Activated CD8-positive, alpha-beta memory T cell treated with anti-CD3 and anti-CD28 coated beads for 36 hours (primary cell): ENCODE data around the gene ADAT1. TPM values are rescaled to one million over a fixed set of nuclear protein-coding genes. Genes with fewer than 3 reads are reported as not detected.

Experiments
- CTCF ChIA-PET: fragments of 350-600 bp; sonication (Branson Sonifier 250); formaldehyde crosslinking; loops from one replicate; lab custom pipeline; 2021; ENCODE audit warnings: antibody characterized with exemption; lab: Charles Lee
- POLR2A ChIA-PET: fragments of 350-600 bp; sonication (Branson Sonifier 250); formaldehyde crosslinking; loops from one replicate; lab custom pipeline; 2021; ENCODE audit warnings: antibody characterized with exemption; lab: Charles Lee
- total RNA-seq, 2 experiments: library from RNA; stranded (reverse); gene quantifications; one replicate each; pipeline ENCODE4 v1.2.3, GENCODE V29; 2021

The ADAT1 gene, protein sequence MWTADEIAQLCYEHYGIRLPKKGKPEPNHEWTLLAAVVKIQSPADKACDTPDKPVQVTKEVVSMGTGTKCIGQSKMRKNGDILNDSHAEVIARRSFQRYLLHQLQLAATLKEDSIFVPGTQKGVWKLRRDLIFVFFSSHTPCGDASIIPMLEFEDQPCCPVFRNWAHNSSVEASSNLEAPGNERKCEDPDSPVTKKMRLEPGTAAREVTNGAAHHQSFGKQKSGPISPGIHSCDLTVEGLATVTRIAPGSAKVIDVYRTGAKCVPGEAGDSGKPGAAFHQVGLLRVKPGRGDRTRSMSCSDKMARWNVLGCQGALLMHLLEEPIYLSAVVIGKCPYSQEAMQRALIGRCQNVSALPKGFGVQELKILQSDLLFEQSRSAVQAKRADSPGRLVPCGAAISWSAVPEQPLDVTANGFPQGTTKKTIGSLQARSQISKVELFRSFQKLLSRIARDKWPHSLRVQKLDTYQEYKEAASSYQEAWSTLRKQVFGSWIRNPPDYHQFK
- 10 to 100 TPM; 53.5 to 57.2 TPM for total RNA-seq

GRCh38 chr16:75622761-75623605, at the start of gene ADAT1:
Gene ADAT1, minus strand, starts transcription at chr16:75623281. Its CDS starts 2,482 bp downstream, at chr16:75620799.
- ChIA-PET CTCF (interaction anchor here (0.8 to 2.6 kb wide), 7 partner anchors 16 to 151 kb away, joined by 3 to 20 read pairs (median 4); partner anchors contain the start of genes KARS1 and TERF2IP), POLR2A (interaction anchor here (0.6 to 4.6 kb wide), 11 partner anchors 22 to 190 kb away, joined by 3 to 80 read pairs (median 5); partner anchors contain the start of genes GABARAPL2, KARS1, TERF2IP and TMEM231)

DNA sequence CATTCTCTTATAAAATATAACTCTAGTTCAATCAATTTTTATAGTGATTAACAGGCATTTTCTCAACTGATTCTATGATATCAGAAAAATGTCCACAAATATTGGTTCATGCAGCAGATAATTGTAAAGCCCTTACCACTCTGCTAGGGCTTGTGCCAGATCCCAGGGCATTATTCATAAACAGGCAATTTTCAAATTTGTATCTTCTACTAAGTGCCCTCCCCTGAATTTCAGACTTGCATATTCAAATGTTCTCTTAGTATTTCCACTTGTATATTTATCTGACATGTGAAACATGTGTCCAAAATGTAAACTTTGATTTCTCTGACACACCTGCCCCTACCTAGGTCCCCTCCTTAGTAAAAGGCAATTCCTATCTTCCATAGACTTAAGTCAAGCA, 44.4 kb upstream of the ADAT1 start:
- POLR2A ChIA-PET, result no interaction called here
- CTCF ChIA-PET, result no interaction called here

- CTCF ChIA-PET, result no interaction called here
- POLR2A ChIA-PET, result no interaction called here
Observed at GRCh38 chr16:75660726-75661302, 37.7 kb upstream of the ADAT1 start.

- CTCF ChIA-PET, result interaction anchor here (1.2 kb wide), 1 partner anchor 195 kb away, joined by 4 read pairs; the partner anchor contains the start of gene TMEM170A
- POLR2A ChIA-PET, result interaction anchor here (0.6 to 1.1 kb wide), 2 partner anchors 13 to 37 kb away, joined by 3 to 6 read pairs; partner anchors contain the start of genes ADAT1 and KARS1
Observed at GRCh38 chr16:75660321-75660720, 37.2 kb upstream of the ADAT1 start.

DNA sequence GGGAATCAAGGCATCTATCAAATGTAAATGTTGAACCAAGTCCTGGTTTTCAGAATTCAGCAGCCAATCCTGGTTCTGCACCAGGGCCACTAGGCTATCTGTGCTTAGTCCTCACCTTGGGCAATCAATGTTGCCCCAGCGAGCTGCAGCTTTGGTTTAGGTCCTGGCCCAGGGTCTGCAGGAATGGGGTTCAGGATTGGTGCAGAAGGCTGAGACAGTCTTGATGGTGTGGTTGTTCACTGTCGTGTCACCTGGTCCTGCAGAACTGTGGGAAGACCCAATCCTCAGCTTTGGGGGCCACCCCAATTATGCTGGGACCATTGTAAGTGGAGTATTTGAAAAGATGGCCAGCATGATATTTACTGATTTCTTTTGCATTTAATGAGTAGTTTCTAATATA, 35.1 kb upstream of the ADAT1 start:
- ChIA-PET CTCF (no interaction called here), POLR2A (interaction anchor here (1.4 kb wide), 1 partner anchor 35 kb away, joined by 3 read pairs; the partner anchor contains the start of gene ADAT1)

- POLR2A ChIA-PET, result no interaction called here
- CTCF ChIA-PET, result interaction anchor here (0.6 kb wide), 1 partner anchor 36 kb away, joined by 5 read pairs; no protein-coding TSS in a partner anchor
Observed at GRCh38 chr16:75653922-75654321, 30.8 kb upstream of the ADAT1 start.

DNA sequence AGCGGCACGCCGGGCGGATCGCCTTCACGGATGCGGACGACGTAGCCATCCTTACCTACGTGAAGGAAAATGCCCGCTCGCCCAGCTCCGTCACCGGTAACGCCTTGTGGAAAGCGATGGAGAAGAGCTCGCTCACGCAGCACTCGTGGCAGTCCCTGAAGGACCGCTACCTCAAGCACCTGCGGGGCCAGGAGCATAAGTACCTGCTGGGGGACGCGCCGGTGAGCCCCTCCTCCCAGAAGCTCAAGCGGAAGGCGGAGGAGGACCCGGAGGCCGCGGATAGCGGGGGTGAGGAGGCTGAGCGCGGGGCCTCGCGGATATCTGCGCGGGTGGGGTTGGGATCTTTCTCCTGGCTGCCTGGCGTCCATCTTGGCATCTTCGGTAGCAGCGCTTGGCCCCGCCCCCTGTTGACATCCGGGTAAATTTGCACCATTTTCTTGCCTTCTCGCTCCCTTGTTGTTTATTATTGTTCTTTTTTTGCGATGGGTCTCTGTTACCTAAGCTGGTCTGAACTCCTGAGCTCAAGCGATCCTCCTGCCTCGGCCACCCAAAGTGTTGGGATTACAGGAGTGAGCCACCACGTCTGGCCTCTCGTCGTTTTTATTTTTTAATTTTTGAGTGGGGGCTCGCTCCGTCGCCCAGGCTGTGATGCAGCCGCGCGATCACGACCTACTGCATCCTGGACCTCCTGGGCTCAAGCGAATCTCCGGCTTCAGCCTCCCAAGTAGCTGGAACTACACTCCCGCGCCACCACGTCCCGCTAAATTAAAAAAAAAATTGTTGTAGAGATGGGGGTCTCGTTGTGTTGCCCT, 25.4 kb upstream of the ADAT1 start:
- POLR2A ChIA-PET, result interaction anchor here (0.6 to 3.5 kb wide), 11 partner anchors 18 to 1543 kb away, joined by 3 to 80 read pairs (median 4); partner anchors contain the start of genes ADAT1, MON1B and TMEM231
- CTCF ChIA-PET, result interaction anchor here (0.8 to 3.0 kb wide), 5 partner anchors 26 to 215 kb away, joined by 4 to 20 read pairs (median 8); partner anchors contain the start of genes ADAT1 and CFDP1

DNA sequence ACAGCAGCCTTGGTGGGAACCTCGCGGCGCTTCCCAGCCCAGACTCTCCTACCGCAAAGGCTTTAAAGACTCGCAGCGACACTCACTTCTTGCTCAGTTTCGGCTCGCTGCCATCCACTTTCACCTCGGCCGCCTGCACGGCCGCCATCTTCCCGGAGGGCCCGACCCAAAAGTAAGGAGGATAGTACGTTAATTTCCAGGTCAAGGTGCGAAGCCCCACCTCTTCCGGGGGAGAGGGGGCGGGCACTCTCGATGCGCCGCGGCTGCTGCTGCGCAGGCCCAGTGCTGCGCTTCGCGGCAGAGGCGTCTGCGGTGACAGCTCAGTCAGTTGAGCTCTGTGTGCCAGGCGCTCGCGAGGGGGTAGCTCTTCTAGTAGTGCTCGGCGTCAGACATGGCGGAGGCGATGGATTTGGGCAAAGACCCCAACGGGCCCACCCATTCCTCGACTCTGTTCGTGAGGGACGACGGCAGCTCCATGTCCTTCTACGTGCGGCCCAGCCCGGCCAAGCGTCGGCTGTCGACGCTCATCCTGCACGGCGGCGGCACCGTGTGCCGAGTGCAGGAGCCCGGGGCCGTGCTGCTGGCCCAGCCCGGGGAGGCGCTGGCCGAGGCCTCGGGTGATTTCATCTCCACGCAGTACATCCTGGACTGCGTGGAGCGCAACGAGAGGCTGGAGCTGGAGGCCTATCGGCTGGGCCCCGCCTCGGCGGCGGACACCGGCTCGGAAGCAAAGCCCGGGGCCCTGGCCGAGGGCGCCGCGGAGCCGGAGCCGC, 24.6 kb upstream of the ADAT1 start, which contains the start of the genes KARS1 and TERF2IP:
TSS of gene KARS1 (minus strand) at position 174 of the 773 bp plus-strand sequence. CDS start at position 148, 26 bp downstream.
TSS of gene TERF2IP (plus strand) at position 282 of the 773 bp plus-strand sequence. CDS start at position 392, 110 bp downstream.
- POLR2A ChIA-PET, result interaction anchor here (0.7 to 3.5 kb wide), 14 partner anchors 11 to 1544 kb away, joined by 3 to 80 read pairs (median 4); partner anchors contain the start of genes ADAT1, MON1B and TMEM231
- CTCF ChIA-PET, result interaction anchor here (1.1 to 3.0 kb wide), 5 partner anchors 25 to 184 kb away, joined by 3 to 20 read pairs (median 8); partner anchors contain the start of genes ADAT1 and TMEM170A

GRCh38 chr16:75647112-75647491, 24.0 kb upstream of the ADAT1 start:
- POLR2A ChIA-PET, result interaction anchor here (0.7 to 3.5 kb wide), 15 partner anchors 11 to 1544 kb away, joined by 3 to 80 read pairs (median 4); partner anchors contain the start of genes ADAT1, MON1B and TMEM231
- CTCF ChIA-PET, result interaction anchor here (1.1 to 3.0 kb wide), 4 partner anchors 25 to 183 kb away, joined by 3 to 20 read pairs (median 12); partner anchors contain the start of genes ADAT1 and TMEM170A

DNA sequence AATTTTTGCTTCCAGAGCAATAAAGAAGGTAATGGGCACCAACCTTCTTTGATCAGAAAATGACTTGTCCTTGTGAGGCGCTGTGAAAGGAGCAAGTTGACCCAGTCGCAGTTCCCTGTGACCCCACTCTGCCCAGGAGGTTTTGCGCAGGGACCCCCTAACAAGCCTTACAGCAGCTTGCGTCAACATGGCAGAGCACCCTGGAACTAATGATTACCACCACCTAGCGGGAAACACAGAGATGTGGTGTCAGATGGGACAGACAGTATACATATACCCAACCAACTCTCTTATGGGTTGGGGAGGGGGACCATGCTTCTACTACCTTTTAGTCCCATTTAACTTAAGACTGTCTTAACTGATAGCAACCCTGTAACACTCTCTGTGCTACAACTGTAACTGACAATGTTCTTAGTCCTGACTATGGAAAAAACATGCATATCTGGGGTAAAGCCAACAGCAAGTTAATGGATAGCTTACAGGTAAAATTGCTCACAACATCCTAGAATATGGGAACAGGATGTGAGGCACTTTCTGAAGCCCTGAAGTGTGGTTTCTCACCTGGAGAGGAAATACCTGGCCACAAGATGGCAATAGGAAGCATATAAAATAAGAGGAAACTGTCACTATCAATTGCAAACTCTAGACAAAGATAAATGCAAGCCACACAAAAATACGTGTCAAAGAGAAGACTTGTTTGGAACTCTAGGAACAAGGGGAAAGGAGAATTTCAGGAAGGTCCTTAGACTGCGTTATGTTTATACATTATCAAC, 21.3 kb upstream of the ADAT1 start:
- ChIA-PET CTCF (no interaction called here), POLR2A (interaction anchor here (0.5 kb wide), 1 partner anchor 85 kb away, joined by 3 read pairs; no protein-coding TSS in a partner anchor)

- CTCF ChIA-PET, result no interaction called here
- POLR2A ChIA-PET, result no interaction called here
Observed at GRCh38 chr16:75640598-75640997, 17.5 kb upstream of the ADAT1 start.

GRCh38 chr16:75635036-75635435, 12.0 kb upstream of the ADAT1 start:
- POLR2A ChIA-PET, result no interaction called here
- CTCF ChIA-PET, result interaction anchor here (0.9 kb wide), 1 partner anchor 17 kb away, joined by 3 read pairs; no protein-coding TSS in a partner anchor

DNA sequence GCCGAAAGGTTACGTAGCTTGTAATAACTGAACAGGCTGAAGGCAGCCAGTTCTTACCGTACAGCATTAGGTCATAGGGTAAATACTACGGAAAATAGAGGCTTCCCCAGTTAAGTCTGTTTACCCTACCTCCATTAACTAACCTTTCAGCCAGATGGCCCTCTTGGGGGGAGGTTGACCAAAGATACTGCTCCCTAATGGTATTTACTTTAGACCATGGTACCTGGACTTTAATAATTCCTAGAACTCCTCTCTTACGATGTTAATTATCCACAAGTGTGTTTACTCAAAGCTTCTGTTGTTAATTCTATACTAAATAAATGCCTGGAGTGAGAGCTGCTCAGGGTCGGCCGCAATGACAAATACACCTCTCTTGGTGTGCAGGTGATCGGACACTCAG, 9.8 kb upstream of the ADAT1 start:
- POLR2A ChIA-PET, result interaction anchor here (0.6 kb wide), 1 partner anchor 50 kb away, joined by 3 read pairs; no protein-coding TSS in a partner anchor
- CTCF ChIA-PET, result interaction anchor here (1.2 kb wide), 1 partner anchor 116 kb away, joined by 3 read pairs; no protein-coding TSS in a partner anchor

DNA sequence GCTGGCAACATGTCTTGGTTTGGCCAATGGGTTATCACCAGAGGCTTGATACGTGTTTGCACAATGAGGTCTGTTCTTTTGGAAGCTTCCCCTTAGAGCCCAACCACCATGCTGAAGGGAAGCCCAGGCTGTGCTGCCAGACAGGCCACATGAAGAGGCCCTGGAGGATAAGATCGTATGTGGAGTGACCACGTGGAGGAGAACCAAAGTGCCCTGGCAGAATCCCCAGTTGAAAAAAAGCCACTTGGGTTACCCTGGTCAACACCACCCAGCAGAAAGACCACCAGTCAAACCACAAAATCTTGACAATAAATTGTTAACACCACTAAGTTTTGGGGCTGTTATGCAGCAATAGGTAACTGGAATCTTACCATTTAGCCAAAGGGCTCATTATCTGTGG, 7.0 kb upstream of the ADAT1 start:
- ChIA-PET CTCF (interaction anchor here (1.4 to 1.6 kb wide), 2 partner anchors 11 to 112 kb away, joined by 3 to 5 read pairs; no protein-coding TSS in a partner anchor), POLR2A (interaction anchor here (0.5 to 1.8 kb wide), 2 partner anchors 8 to 18 kb away, joined by 6 to 7 read pairs; partner anchors contain the start of genes KARS1 and TERF2IP)

GRCh38 chr16:75629132-75629531, 6.1 kb upstream of the ADAT1 start:
- POLR2A ChIA-PET, result no interaction called here

More at GRCh38 chr16:75629132-75629531, 6.1 kb upstream of the ADAT1 start:
- CTCF ChIA-PET, result interaction anchor here (1.6 kb wide), 1 partner anchor 111 kb away, joined by 5 read pairs; no protein-coding TSS in a partner anchor
